Measurements from ENCODE around the gene DARS2. TPM values are rescaled to one million over a fixed set of nuclear protein-coding genes. Genes with fewer than 3 reads are reported as not detected.
A peak's percentile ranks its signal among the peaks of the same experiment; 100 is the strongest.

The DARS2 gene
- total RNA-seq: 10 to 100 TPM in 1 of 4 donors, 1 to 10 TPM in 3; 7.1 to 13.7 (median 9.4) TPM

- DNase-seq (ENCODE audit: low spot score in 2 of 2): peak; percentile 97 to 98
- under 1% methylated on average over 44 of the region's 55 CpGs for WGBS
- peak within 1 kb of the TSS; percentile 96 for H3K27ac ChIP-seq
- peak within 1 kb of the TSS; percentile 83 for H3K4me3 ChIP-seq
- peak in 2 of 3 donors; percentile 7 to 89 for TF ChIP-seq POLR2AphosphoS5 (IDR thresholded peaks at IDR 0.05)
- no peak for TF ChIP-seq EP300 (IDR thresholded peaks at IDR 0.05)
- TF ChIP-seq CTCF (IDR thresholded peaks at IDR 0.05): no peak
- TF ChIP-seq POLR2A (IDR thresholded peaks at IDR 0.05): peak in 1 of 2 donors; percentile 31
- no peaks in the 10 kb centered on the region for H3K36me3 ChIP-seq
- peaks cover 21% of the 10 kb centered on the region for H3K4me1 ChIP-seq
- H3K27me3 ChIP-seq: no peaks in the 10 kb centered on the region
- H3K9me3 ChIP-seq: no peaks in the 10 kb centered on the region
These were observed at the start of gene DARS2, which contains the start of gene CENPL for GRCh38 chr1:173824315-173825081. TSS of gene DARS2 (plus strand) at chr1:173824673. CDS start at chr1:173825230, 557 bp downstream. TSS of gene CENPL (minus strand) at chr1:173824883. CDS start at chr1:173811299, 13,584 bp downstream.

GRCh38 chr1:173775578-173776226 is 48.8 kb upstream of the DARS2 start:
- DNase-seq (ENCODE audit: low spot score in 2 of 2): no peak
- H3K27ac ChIP-seq: no peak overlapping the region
- no peak overlapping the region for H3K4me3 ChIP-seq
- H3K36me3 ChIP-seq: peaks cover 64% of the 10 kb centered on the region
- no peaks in the 10 kb centered on the region for H3K9me3 ChIP-seq
- no peaks in the 10 kb centered on the region for H3K4me1 ChIP-seq
- TF ChIP-seq POLR2A (IDR thresholded peaks at IDR 0.05): no peak
- no peak for TF ChIP-seq EP300 (IDR thresholded peaks at IDR 0.05)
- TF ChIP-seq POLR2AphosphoS5 (IDR thresholded peaks at IDR 0.05): no peak
- TF ChIP-seq CTCF (IDR thresholded peaks at IDR 0.05): no peak
- H3K27me3 ChIP-seq: no peaks in the 10 kb centered on the region
- 87% methylated on average over 5 of the region's 5 CpGs for WGBS

- WGBS: 90% methylated on average over 4 of the region's 4 CpGs
- no peak for DNase-seq (ENCODE audit: low spot score in 2 of 2)
- H3K4me1 ChIP-seq: no peaks in the 10 kb centered on the region
These were observed 44.5 kb upstream of the DARS2 start for GRCh38 chr1:173779936-173780335.

GRCh38 chr1:173784997-173785396 is 39.5 kb upstream of the DARS2 start:
- DNase-seq (ENCODE audit: low spot score in 2 of 2): no peak
- Histone ChIP-seq H3K27ac (no peak overlapping the region), H3K4me3 (no peak overlapping the region), H3K36me3 (peaks cover 82% of the 10 kb centered on the region), H3K27me3 (no peaks in the 10 kb centered on the region), H3K9me3 (no peaks in the 10 kb centered on the region), H3K4me1 (no peaks in the 10 kb centered on the region)
- 93% methylated on average over 7 of the region's 7 CpGs for WGBS
- no peak for TF ChIP-seq CTCF (IDR thresholded peaks at IDR 0.05)
- TF ChIP-seq POLR2AphosphoS5 (IDR thresholded peaks at IDR 0.05): no peak
- no peak for TF ChIP-seq POLR2A (IDR thresholded peaks at IDR 0.05)
- no peak for TF ChIP-seq EP300 (IDR thresholded peaks at IDR 0.05)

More at GRCh38 chr1:173779936-173780335, 44.5 kb upstream of the DARS2 start:
- Histone ChIP-seq H3K4me3 (no peak overlapping the region), H3K27me3 (no peaks in the 10 kb centered on the region), H3K36me3 (peaks cover 94% of the 10 kb centered on the region), H3K9me3 (no peaks in the 10 kb centered on the region), H3K27ac (no peak overlapping the region)
- TF ChIP-seq CTCF (IDR thresholded peaks at IDR 0.05) (no peak), POLR2A (IDR thresholded peaks at IDR 0.05) (no peak), POLR2AphosphoS5 (IDR thresholded peaks at IDR 0.05) (no peak), EP300 (IDR thresholded peaks at IDR 0.05) (no peak)

GRCh38 chr1:173789841-173790240 is 34.6 kb upstream of the DARS2 start:
- no peak for DNase-seq (ENCODE audit: low spot score in 2 of 2)
- no peaks in the 10 kb centered on the region for H3K9me3 ChIP-seq
- no peaks in the 10 kb centered on the region for H3K27me3 ChIP-seq
- no peak for TF ChIP-seq POLR2AphosphoS5 (IDR thresholded peaks at IDR 0.05)
- TF ChIP-seq EP300 (IDR thresholded peaks at IDR 0.05): no peak
- TF ChIP-seq CTCF (IDR thresholded peaks at IDR 0.05): no peak
- no peak for TF ChIP-seq POLR2A (IDR thresholded peaks at IDR 0.05)
- H3K4me3 ChIP-seq: no peak overlapping the region
- no peak overlapping the region for H3K27ac ChIP-seq
- H3K4me1 ChIP-seq: no peaks in the 10 kb centered on the region
- peaks cover 34% of the 10 kb centered on the region for H3K36me3 ChIP-seq
- WGBS: 95% methylated on average over 2 of the region's 2 CpGs
